ENCODE measurements around the gene MYF6.
"Not testable (repeated sequence)": the region's sequence is repeated elsewhere in the genome, so short reads cannot be mapped to it uniquely, and the experiment has no call there.

The MYF6 gene

DNA sequence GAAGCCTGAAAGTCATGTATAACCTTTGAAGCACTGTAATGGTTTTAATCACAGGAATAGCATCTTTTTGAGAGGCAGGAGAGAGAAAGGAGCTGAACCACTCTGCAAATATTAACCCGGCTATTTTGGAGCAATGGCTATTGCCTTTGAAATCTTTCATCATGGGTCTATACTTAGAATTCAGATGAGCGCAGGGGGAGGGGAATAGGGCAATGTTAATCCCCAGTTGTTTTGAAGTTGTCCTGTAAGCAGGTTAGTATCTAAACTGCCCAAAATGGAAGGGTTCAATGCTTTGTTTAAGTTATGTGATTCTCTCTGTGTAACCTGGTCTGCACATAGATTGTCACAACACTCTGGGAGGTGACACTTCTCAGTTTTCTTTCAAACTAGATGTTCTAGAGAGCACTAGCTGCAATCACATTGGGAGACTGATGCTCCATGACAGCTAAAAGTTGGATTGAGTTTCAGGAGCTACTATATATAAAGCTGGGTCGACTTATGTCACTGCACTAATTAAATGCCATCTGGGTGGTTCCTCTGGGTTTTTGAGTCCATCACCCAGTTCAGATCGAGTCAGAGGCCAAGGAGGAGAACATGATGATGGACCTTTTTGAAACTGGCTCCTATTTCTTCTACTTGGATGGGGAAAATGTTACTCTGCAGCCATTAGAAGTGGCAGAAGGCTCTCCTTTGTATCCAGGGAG, at the start of gene MYF6:
Gene MYF6, plus strand, starts transcription at position 509 of the 704 bp plus-strand sequence. Its CDS starts 86 bp downstream, at position 595.
- no peak for DNase-seq (ENCODE audit: low spot score)

DNA sequence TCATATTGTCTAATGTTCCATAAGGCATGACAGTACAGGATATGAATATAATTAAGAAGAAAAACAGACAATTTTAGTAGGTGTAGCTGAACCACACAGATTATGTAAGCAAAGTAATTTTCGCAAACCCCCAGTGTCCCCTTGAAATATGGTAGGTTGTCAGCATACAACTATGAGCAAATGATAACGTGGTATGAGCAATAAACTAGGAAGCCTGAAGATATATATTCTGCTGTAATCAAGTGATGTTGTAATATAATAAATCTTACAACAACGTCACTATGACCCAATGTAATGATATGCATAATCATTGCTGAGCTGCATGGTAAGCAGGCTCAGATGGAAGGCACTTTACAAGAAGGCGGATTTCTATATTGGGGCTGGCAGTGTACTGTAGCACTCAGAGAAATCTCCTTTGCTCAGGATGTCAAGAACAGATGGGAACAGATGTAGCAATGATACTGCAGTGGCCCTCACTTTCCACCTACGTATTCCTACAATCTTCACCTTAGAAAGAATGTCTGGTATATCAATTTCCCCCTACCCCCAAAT, 47.8 kb upstream of the MYF6 start:
- no peak for DNase-seq (ENCODE audit: low spot score)

DNA sequence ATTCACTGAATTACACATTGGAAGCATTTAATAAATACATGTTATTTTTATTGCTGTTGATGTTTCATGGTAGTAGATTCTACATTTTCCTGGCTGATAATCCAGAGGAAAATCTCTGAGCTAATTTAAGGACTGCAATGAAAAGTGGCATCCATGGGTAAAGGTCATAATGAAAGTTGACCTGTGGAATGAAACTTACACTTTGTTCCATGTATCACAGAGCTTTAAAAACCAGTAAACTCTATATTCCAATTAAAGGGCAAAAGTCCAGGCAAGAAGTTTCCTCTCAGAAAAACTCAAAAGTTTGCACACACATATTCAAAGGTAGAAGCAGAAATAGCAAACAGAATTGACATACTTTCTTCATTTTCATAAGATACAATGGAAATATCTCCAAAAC, 44.8 kb upstream of the MYF6 start:
- no peak for DNase-seq (ENCODE audit: low spot score)

- DNase-seq (ENCODE audit: low spot score): no peak
Measured at GRCh38 chr12:80670214-80670613, 37.2 kb upstream of the MYF6 start.

GRCh38 chr12:80676042-80676636, 31.3 kb upstream of the MYF6 start:
- not testable (repeated sequence) for DNase-seq (ENCODE audit: low spot score)

GRCh38 chr12:80676856-80677255, 30.6 kb upstream of the MYF6 start:
- no peak for DNase-seq (ENCODE audit: low spot score)

- no peak for DNase-seq (ENCODE audit: low spot score)
Measured at GRCh38 chr12:80677994-80678393, 29.4 kb upstream of the MYF6 start.

DNA sequence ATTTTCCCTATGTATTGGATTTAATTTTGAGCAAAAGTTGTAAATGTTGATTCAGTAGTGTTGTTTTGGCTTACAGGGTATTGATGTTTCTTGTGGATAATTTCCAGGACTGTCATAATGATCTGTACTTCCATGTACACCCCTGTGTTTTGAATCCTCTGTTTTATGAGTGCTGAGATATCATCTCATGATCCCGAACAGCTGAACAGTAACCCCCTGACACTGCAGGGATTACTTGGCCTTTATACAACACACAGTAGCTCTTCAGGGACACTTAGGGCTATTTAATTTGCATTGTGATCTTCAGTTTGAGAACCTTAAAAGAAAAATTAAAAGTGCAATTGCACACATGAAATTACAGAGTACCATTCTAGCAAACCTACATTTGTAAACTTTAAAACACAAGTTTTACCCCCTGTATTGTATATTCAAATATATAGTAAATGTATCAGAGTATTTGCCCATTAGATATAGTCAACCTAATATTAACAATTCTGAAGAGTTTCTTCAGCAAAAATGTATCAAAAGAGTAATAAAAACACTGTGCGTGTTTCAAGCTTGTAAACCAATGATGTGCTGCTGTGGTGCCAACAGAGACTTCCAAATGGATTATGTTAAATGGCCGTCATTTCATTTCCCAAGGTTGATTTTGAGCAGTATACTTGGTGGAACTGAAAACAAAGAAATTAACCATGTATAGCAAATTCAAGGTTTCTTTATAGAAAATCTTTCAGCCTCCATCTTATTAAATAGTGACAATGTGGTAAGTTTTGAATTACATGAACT, 27.9 kb upstream of the MYF6 start:
- no peak for DNase-seq (ENCODE audit: low spot score)

- DNase-seq (ENCODE audit: low spot score): no peak
Measured at GRCh38 chr12:80681287-80681686, 26.1 kb upstream of the MYF6 start.

DNA sequence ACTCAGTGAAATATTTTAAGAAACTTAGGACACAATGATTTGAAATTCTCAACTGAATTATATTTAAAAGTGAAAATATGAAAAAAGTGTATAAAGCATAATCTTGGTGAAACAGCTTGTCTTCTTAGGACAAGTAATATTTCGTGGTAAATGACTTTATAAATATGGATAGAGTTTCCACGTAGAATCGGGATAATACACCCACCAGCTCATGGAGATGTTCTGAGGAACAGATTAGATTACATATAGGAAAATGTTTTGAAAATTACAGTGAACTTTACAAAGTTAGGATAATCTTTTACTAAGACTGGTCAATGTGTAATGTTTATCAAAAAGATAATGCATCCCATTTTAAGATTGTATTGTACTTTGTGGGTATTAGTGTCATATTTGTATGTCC, 25.6 kb upstream of the MYF6 start:
- no peak for DNase-seq (ENCODE audit: low spot score)

GRCh38 chr12:80684077-80684495, 23.3 kb upstream of the MYF6 start:
- DNase-seq (ENCODE audit: low spot score): no peak

DNA sequence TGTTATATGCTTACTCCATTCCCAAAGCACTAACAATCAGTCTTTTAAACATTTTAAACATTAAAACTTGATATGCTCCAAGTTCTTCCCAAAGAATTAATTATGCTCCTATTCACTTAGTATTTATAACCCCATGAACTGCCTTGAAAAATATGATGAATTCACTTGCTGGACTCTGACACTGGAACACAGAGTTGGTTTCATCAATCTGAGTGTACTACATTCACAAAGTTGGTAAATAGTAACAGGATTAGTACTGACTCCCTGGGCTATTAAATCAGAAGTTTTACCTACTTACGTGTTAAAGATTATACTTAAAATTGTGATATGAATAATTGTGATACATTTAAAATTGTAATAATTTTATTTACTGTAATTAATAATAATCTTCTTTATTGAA, 17.3 kb upstream of the MYF6 start:
- DNase-seq (ENCODE audit: low spot score): no peak

DNA sequence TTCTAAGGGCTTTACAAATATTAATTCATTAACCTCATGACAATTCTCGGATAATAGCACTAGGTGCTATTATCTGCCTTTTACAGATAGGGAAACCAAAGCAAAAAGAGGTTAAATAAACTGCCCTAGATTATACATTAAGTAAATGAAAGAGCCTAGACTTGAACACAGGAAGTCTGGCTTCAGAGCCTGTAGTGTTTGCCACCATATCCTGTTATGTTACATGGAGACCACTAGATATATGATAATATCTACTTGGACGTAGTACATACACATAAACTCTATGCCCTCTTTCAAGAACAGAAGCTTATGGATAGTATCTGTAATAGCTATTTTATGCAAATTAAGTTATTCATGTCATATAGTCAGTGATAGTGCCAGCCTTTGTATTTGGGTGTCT, 16.9 kb upstream of the MYF6 start:
- DNase-seq (ENCODE audit: low spot score): no peak

- DNase-seq (ENCODE audit: low spot score): no peak
Measured at GRCh38 chr12:80692114-80692513, 15.3 kb upstream of the MYF6 start.

DNA sequence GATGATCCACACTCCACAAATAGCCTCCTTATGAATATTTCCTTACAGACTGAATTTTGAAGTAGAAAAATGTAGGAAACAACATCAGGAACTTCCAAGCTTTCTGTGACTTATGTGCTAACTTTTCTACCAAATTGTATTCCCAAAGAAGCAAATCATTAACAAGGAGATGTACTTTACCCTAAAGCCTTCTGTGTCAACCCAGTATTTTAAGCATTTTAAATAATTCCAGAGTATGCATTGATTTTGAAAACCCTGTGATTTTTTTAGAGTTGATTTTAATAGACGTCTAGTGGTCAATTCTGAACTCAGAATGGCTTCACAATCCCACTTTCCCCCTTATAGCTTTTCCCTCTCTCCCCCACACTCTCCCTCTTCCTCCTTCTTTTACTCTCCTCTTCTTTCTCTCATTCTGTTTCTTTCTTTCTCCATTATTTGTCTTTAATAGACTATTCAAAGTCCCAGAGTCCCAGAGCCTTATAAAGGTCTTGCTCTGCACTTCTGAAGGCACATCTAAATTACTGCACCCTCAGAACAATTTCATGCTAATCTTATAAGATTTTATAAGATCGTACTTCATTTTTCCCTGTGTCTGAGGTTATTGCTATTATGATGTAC, 10.1 kb upstream of the MYF6 start:
- DNase-seq (ENCODE audit: low spot score): no peak

DNA sequence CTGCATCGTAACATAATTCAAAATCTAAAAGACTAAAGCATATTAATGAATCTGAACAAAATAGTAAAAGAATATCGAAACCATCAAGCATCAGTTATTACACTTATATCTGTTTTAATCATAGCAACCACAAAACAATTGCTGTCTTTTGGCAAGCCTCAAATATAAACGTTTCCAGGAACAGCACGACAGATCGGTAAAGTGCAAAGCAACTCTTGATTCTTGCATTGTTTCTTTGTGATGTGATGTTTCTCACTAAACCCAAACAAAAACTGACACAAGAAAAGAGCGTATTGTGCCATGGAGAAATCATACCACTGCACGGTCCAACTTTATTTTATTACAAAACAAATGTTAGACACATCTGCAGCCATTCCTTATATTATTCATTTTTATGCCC, 9.2 kb upstream of the MYF6 start:
- DNase-seq (ENCODE audit: low spot score): no peak

DNA sequence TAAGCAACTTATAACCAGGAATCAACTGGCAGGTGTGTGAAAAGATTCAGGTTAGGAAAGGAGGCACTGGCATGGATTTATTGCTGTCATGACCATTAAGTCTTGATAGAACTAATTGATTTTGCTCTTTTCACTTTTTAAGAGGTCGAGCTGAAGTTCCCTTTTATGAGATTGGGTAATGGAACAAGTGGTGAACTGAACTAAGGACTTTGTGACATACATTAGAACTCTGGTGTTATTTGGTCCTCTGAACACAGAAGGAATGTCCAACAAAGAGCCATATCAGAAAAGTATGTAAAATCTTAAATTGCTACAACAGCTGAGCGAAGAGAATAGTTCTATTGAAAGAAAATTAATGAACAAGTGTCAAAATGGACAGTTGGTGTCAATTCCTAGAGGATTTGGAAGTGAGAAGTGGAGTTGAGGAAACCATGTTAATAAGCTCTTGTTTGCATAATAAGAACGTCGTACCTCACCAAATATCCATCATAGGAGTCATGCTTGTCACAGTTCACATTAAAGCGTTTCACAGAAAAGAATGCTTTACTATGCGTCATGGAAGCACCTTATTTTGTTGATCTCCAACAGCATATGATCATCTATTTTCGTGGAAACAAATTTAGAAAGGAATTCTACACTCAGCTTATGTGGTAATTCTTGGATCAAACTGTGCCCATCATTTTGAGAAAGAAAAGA, 8.4 kb upstream of the MYF6 start:
- no peak for DNase-seq (ENCODE audit: low spot score)

GRCh38 chr12:80700327-80700726, 7.1 kb upstream of the MYF6 start:
- no peak for DNase-seq (ENCODE audit: low spot score)

GRCh38 chr12:80701388-80701787, 6.0 kb upstream of the MYF6 start:
- no peak for DNase-seq (ENCODE audit: low spot score)

DNA sequence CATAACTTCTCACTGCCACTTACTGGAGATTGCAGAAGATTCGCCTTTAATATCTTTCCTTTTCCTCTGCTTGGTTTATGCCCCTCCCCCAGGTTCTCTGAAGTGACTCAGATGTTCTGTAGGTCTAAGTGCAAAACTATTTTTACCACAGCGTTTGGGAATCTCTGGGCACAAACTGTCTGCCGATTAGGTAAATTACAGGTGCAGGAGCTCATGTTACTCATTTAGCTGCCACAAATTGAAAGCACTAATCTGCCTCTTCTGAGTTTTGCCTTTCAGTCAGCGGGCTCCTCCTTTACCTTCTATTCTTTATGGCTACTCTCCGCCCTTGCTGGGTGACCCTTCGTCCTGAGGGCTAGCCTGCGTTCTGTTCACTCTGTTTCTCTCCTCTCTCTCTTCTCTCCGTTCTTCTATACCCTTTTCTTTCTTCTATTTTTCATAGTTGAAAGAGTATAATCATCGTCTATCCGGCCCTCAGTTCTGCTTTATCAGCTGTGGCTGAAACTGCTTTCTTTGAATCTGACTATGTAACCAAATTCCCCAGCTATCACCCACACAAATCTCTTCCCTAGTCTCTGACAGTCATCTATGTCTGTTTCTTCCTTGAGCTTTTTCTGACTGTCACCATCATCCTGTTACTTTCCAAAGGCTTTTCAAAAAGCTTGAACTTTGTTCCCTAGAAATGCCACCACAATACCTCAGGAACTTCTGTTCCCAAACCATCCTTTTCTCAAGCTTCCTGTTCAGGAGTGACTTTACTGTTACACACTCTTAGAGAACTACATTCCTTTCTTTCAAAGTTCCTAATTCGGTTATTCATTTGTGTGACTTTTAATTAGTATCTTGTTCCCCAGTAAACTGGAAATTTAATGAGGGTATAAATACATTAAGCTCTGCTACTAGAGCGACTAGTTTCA, 4.3 kb upstream of the MYF6 start:
- no peak for DNase-seq (ENCODE audit: low spot score)

- no peak for DNase-seq (ENCODE audit: low spot score)
Measured at GRCh38 chr12:80704420-80704819, 3.0 kb upstream of the MYF6 start.
